HL-60 (cell line): ENCODE measurements around the gene ST6GALNAC3.

ENCODE experiments used
- DNase-seq, 2 experiments: peaks; one replicate each; pipeline ENCODE4 v3.0.0-alpha.2; 2010 to 2020; ENCODE audit warnings: low read depth in 1 of 2, low spot score in 1 of 2
- H3K27ac ChIP-seq: fragments of 250-450 bp; sonication (Bioruptor Pico); replicated peaks from 2 replicates; pipeline ENCODE4 v1.5.1; 2020; ENCODE audit warnings: mild to moderate bottlenecking, moderate library complexity
- H3K27me3 ChIP-seq: fragments of 250-450 bp; sonication (Bioruptor Pico); 2 replicates; pipeline ENCODE4 v1.5.1; 2021; ENCODE audit warnings: mild to moderate bottlenecking, moderate library complexity; ENCODE audit not compliant: insufficient read depth, poor library complexity, severe bottlenecking
- H3K4me3 ChIP-seq: replicated peaks from 2 replicates; pipeline ENCODE4 v1.5.1; 2011; ENCODE audit warnings: mild to moderate bottlenecking, control low read depth, low read length; ENCODE audit not compliant: insufficient read depth
- CTCF ChIP-seq: IDR thresholded peaks from one replicate; pipeline ENCODE4 v1.5.1; 2011; ENCODE audit warnings: low read length, control low read depth, inconsistent platforms; ENCODE audit not compliant: insufficient read depth
- GABPA ChIP-seq: IDR thresholded peaks from 2 replicates; pipeline ENCODE4 v1.6.1; 2012; ENCODE audit warnings: low read depth
- POLR2AphosphoS5 ChIP-seq: IDR thresholded peaks from 2 replicates; pipeline ENCODE4 v1.6.1; 2012; ENCODE audit warnings: low read depth
- SPI1 ChIP-seq: IDR thresholded peaks from 2 replicates; pipeline ENCODE4 v1.6.1; 2012; ENCODE audit warnings: low read depth, mild to moderate bottlenecking, borderline replicate concordance
- TF ChIP-seq, protein P1 (sequence below): IDR thresholded peaks from 2 replicates; pipeline ENCODE4 v1.6.1; 2012; ENCODE audit warnings: low read depth; ENCODE audit not compliant: insufficient replicate concordance

Gene ST6GALNAC3

DNA sequence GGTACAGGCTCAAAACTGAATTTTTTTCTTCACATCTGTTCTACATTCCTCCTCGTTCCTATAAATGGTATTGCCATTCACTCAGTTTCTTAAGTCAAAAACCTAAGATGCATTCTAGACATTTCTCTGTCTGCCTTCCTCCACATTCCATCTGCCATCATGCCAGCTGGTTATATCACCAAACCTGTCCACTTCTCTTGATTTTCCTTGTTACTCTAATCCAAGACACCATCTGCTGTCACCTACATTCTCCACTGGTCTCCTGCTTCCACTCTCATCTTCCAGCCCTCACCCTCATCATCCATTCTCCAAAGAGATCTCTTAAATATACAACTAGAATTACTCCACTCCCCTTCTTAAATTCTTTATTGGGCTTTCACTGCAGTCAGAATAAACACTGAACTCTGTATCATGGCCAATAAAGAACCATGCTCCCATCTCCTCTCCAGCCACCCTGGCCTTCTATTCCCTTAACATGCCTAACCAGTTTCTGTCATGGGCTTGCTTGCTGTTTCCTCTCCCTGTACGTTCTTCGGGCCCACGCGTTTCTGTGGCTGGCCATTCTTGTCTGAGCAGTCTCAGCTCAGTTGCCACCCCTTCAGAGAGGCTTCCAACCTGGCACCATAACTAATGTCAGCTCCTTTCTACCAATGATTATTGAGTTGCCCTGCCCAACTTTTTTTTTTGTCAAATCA is 278.3 kb downstream of the ST6GALNAC3 start:
- DNase-seq, result no peak
- Histone ChIP-seq H3K27me3 (no peaks in the 10 kb centered on the region), H3K4me3 (no peak overlapping the region), H3K27ac (no peak overlapping the region)
- TF ChIP-seq CTCF (no peak), GABPA (no peak), POLR2AphosphoS5 (no peak), SPI1 (no peak)
- TF ChIP-seq, protein P1, sequence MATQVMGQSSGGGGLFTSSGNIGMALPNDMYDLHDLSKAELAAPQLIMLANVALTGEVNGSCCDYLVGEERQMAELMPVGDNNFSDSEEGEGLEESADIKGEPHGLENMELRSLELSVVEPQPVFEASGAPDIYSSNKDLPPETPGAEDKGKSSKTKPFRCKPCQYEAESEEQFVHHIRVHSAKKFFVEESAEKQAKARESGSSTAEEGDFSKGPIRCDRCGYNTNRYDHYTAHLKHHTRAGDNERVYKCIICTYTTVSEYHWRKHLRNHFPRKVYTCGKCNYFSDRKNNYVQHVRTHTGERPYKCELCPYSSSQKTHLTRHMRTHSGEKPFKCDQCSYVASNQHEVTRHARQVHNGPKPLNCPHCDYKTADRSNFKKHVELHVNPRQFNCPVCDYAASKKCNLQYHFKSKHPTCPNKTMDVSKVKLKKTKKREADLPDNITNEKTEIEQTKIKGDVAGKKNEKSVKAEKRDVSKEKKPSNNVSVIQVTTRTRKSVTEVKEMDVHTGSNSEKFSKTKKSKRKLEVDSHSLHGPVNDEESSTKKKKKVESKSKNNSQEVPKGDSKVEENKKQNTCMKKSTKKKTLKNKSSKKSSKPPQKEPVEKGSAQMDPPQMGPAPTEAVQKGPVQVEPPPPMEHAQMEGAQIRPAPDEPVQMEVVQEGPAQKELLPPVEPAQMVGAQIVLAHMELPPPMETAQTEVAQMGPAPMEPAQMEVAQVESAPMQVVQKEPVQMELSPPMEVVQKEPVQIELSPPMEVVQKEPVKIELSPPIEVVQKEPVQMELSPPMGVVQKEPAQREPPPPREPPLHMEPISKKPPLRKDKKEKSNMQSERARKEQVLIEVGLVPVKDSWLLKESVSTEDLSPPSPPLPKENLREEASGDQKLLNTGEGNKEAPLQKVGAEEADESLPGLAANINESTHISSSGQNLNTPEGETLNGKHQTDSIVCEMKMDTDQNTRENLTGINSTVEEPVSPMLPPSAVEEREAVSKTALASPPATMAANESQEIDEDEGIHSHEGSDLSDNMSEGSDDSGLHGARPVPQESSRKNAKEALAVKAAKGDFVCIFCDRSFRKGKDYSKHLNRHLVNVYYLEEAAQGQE, result no peak

GRCh38 chr1:76354236-76354635 is 279.7 kb downstream of the ST6GALNAC3 start:
- no peak for TF ChIP-seq CTCF
- no peak for TF ChIP-seq POLR2AphosphoS5
- TF ChIP-seq, protein P1, result no peak
- TF ChIP-seq SPI1, result no peak
- no peak for TF ChIP-seq GABPA
- H3K27ac ChIP-seq, result no peak overlapping the region
- no peaks in the 10 kb centered on the region for H3K27me3 ChIP-seq
- no peak for DNase-seq
- H3K4me3 ChIP-seq, result no peak overlapping the region

GRCh38 chr1:76366726-76367125 is 292.2 kb downstream of the ST6GALNAC3 start:
- H3K27ac ChIP-seq, result no peak overlapping the region
- TF ChIP-seq GABPA (no peak), CTCF (no peak), POLR2AphosphoS5 (no peak), SPI1 (no peak)
- TF ChIP-seq, protein P1, result no peak

More at GRCh38 chr1:76366726-76367125, 292.2 kb downstream of the ST6GALNAC3 start:
- no peak for DNase-seq
- no peak overlapping the region for H3K4me3 ChIP-seq
- H3K27me3 ChIP-seq, result no peaks in the 10 kb centered on the region
